Fibroblast of skin of left quadriceps (primary cell): ENCODE data around the gene KRT85.
A peak's percentile ranks its signal among the peaks of the same experiment; 100 is the strongest.
"Not testable (repeated sequence)": the region's sequence is repeated elsewhere in the genome, so short reads cannot be mapped to it uniquely, and the experiment has no call there.

ENCODE experiments used
- DNase-seq, 2 experiments: peaks; one replicate each; pipeline ENCODE4 v3.0.0-alpha.2; 2013; ENCODE audit warnings: low read depth in 2 of 2

Gene KRT85

GRCh38 chr12:52349196-52349595 lies 18.1 kb downstream of the KRT85 start:
- no peak for DNase-seq

GRCh38 chr12:52347551-52348510 lies 19.4 kb downstream of the KRT85 start:
- DNase-seq, result no peak

GRCh38 chr12:52347016-52347415 lies 20.3 kb downstream of the KRT85 start:
- no peak for DNase-seq

GRCh38 chr12:52346593-52346992 lies 20.7 kb downstream of the KRT85 start:
- DNase-seq, result no peak

GRCh38 chr12:52345041-52345440 lies 22.2 kb downstream of the KRT85 start:
- DNase-seq, result not testable (repeated sequence)

- DNase-seq, result no peak
Observed at GRCh38 chr12:52344111-52344510, 23.2 kb downstream of the KRT85 start.

GRCh38 chr12:52343550-52343949 lies 23.7 kb downstream of the KRT85 start:
- no peak for DNase-seq

GRCh38 chr12:52342781-52343490 lies 24.3 kb downstream of the KRT85 start:
- DNase-seq, result no peak

GRCh38 chr12:52341066-52341580 lies 26.2 kb downstream of the KRT85 start:
- DNase-seq, result no peak

- no peak for DNase-seq
Observed at GRCh38 chr12:52338241-52338960, 28.9 kb downstream of the KRT85 start.

GRCh38 chr12:52337054-52337453 lies 30.2 kb downstream of the KRT85 start:
- no peak for DNase-seq

GRCh38 chr12:52336641-52337040 lies 30.6 kb downstream of the KRT85 start:
- no peak for DNase-seq

- no peak for DNase-seq
Observed at GRCh38 chr12:52335598-52336262, 31.6 kb downstream of the KRT85 start.

GRCh38 chr12:52334185-52334584 lies 33.1 kb downstream of the KRT85 start:
- no peak for DNase-seq

GRCh38 chr12:52333321-52333720 lies 34.0 kb downstream of the KRT85 start:
- DNase-seq, result no peak

- DNase-seq, result no peak
Observed at GRCh38 chr12:52332381-52332780, 34.9 kb downstream of the KRT85 start.

- no peak for DNase-seq
Observed at GRCh38 chr12:52331833-52332232, 35.4 kb downstream of the KRT85 start.

GRCh38 chr12:52331039-52331438 lies 36.2 kb downstream of the KRT85 start:
- DNase-seq, result no peak

GRCh38 chr12:52327830-52328500 lies 39.3 kb downstream of the KRT85 start:
- DNase-seq, result no peak

GRCh38 chr12:52327052-52327829 lies 40.0 kb downstream of the KRT85 start:
- peak; percentile 51 to 65 for DNase-seq
